HL-60/S4 treated with phorbol 12-myristate 13-acetate at 8.2 ng/mL for 4 days and 3 days (cell line): ENCODE data around the gene HOXD4.

Experiments
- in situ Hi-C: fragments of 300-500 bp; cut with MboI; formaldehyde crosslinking; loops from 2 replicates; pipeline ENCODE4 v1.15.0; 2022; ENCODE audit warnings: low sequenced_read_pairs

HOXD4 gene

DNA sequence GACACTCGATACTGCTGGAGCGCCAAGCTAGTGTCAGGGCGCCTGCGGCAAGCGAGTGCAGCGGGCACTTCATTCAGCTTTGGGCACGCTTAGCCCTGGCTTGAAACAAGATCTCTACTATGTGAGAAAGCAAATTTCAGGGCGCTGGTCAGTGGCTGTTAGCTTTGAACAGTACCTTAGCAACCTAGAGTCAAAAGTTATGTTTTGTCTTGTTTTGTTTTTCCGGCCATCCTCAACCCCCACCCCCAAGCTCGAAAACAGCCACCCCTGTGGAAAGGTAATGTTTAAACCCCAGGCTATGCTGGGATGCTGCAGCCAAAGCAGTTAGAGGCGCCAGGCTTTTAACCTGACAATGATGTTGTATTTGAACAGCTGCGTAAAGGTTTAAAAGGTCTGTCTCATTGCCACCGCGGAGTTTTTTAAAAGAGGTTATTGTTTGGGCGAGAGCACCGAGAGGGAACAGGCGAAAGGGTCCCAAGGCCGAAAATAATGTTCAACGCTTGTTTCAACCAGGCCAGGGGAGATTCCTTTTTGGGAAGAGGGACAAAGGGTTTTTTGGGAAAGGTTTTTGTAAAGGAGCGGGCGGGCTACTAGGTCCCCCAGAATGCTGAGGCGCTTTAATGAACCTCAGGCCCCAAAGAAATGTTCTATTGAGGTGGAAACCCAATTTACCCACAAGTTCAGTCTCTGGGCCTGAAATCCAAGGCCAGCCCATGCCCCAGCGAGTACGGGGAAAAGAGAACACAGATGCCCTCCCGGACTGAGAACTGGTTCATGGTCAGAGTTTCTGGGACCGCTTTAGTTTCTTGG is 37.0 kb upstream of the HOXD4 start:
- in situ Hi-C loops, result no loop called here

DNA sequence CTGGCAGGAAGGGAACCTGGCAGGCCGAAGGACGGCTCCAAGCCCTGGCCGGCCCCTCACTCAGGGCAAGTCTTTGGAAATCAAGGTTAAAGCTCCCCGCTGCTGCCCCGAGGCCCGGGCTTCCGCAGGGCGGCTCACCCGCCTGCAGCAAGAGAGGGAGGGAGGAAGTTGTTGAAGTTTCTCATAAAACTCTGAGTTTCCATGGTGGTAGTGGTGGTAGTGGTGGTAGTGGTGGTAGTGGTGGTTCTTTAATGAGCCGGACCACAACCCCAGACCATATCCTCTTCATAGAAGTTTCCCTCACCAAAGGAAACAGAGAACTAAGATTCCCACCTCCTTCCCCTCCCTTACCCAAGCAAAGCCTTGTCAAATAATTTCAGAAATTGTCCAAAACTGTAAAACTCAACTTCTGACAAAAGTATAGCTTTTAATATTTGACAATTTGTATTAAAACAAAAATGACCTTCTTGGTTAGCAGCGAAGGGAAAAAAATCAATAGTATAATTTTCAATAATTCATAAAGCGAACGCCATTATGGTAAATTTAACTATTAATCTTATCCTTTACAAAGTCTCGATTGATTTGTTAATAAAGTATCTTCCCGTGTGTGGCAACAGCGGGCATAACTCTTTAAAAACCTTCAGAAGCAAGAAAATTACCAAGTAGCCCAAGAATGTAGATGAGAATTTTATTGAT is 36.3 kb upstream of the HOXD4 start:
- in situ Hi-C loops, result no loop called here

GRCh38 chr2:176115883-176116813 is 35.2 kb upstream of the HOXD4 start, which contains the start of gene HOXD10:
Gene HOXD10 (plus strand): TSS chr2:176116778. CDS start chr2:176116834, 56 bp downstream.
- in situ Hi-C loops, result no loop called here

GRCh38 chr2:176117162-176117822 is 34.1 kb upstream of the HOXD4 start:
- in situ Hi-C loops, result no loop called here

GRCh38 chr2:176117823-176118371 is 33.5 kb upstream of the HOXD4 start:
- in situ Hi-C loops, result no loop called here

GRCh38 chr2:176118601-176119339 is 32.6 kb upstream of the HOXD4 start:
- in situ Hi-C loops, result no loop called here

- in situ Hi-C loops, result no loop called here
Measured at GRCh38 chr2:176120364-176121189, 30.8 kb upstream of the HOXD4 start.

DNA sequence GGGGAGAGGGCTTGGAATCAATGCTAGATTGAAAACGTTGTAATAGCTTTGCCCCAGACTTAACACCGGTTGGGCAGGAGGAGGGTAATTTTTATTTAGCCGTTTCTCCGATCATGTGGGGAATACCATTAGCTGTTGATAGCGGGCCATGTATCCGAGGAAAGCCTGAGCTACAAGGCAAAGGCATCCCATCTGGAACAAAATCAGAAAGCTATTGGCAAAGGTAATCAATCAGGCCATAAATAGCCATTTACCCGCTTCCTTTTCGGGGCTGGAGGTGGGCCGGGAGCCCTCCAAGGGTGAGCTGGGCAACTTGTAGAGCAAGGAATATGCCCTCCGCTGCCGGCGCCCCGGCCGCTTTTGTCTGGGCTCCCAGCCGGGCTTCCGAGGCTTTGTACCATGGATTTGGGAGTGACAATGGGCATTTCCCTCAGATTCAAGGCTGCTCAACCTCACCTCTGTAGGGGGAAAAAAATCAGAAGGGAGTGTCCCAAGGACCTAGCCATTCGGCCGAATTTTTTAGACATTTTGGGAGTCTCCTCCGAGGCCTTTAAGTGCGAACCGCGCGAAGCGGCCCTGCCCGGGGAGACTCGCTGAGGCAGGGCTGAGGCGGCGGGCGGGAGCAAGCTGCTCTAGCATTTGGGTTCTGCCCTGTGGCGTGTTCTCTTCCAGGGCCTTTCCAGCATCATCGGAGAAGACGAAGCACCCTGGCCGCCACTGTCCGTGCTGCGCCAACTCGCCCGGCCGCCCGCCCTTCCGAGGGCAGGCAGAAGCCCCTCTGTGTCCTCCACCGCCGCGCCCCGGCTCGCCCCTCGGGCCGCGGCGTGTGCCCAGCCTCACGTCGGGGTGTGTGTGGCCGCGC is 29.9 kb upstream of the HOXD4 start:
- in situ Hi-C loops, result no loop called here

- in situ Hi-C loops, result no loop called here
Measured at GRCh38 chr2:176122052-176122682, 29.2 kb upstream of the HOXD4 start.

DNA sequence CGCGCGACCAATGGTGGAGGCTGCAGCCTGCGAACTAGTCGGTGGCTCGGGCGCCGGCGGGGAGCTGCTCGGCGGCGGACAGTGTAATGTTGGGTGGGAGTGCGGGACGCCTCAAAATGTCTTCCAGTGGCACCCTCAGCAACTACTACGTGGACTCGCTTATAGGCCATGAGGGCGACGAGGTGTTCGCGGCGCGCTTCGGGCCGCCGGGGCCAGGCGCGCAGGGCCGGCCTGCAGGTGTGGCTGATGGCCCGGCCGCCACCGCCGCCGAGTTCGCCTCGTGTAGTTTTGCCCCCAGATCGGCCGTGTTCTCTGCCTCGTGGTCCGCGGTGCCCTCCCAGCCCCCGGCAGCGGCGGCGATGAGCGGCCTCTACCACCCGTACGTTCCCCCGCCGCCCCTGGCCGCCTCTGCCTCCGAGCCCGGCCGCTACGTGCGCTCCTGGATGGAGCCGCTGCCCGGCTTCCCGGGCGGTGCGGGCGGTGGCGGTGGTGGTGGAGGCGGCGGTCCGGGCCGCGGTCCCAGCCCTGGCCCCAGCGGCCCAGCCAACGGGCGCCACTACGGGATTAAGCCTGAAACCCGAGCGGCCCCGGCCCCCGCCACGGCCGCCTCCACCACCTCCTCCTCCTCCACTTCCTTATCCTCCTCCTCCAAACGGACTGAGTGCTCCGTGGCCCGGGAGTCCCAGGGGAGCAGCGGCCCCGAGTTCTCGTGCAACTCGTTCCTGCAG is 28.5 kb upstream of the HOXD4 start, which contains the start of gene HOXD9:
Gene HOXD9, plus strand, starts transcription at position 37 of the 728 bp plus-strand sequence. Its CDS starts 50 bp downstream, at position 87.
- in situ Hi-C loops, result no loop called here

GRCh38 chr2:176123411-176124109 is 27.8 kb upstream of the HOXD4 start:
- in situ Hi-C loops, result no loop called here

GRCh38 chr2:176124110-176124946 is 27.0 kb upstream of the HOXD4 start:
- in situ Hi-C loops, result no loop called here

DNA sequence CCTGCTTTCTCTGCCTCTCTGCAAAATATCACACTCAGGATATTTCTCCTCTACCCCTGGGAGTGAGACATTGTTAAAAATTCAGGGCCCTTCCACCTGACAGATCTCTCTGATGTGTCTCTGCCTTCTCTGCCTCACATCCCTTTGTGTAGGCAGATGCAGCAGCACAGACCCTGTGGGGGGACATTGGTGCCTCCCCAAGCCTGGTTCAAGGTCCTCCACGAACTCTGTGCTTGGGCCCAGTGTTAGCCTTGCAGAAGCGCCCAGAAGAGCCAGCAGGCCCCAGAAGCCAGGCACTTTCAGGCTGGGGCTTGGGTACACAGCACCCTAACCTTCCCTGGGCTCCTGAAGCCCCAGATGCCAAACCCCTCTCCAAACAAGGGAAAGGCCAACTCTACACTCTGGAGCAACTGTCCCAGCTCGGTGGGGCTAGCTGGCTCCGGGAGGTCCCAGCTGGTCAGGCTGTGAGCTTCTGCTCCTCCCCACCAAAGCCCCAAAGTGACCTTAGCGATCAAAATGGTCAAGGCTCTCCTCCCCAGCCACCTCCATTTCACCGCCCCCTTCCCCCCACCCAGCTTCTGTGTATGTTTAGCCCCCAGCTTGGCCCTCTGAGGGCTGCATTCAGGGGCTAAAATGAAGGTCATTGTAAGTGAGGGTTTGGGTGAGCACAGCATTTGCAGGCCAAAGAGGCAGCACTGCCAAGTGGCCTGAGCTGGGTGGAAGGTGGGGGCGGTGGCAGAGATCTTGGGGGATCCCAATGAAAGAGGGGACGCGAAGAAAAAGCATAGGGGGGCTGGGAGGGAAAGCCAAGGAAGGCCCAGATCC is 26.2 kb upstream of the HOXD4 start:
- in situ Hi-C loops, result loop anchor here (25.0 kb wide), 2 partner anchors 537 to 1012 kb away; no protein-coding TSS in a partner anchor

DNA sequence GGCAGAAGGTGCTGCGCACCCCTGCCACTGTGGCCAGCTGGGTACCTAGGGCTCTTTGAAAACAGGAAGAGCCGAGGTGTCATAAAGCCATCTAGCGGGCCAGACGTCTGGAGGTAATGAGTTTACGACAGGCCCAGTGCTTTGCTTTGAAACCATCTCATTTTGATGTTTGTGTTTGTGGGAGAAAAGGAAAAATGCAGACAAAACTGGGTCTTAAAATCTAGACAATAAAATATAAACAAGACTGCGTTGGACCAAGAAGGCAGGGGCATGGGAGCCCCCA is 25.6 kb upstream of the HOXD4 start:
- in situ Hi-C loops, result loop anchor here (25.0 kb wide), 2 partner anchors 537 to 1012 kb away; no protein-coding TSS in a partner anchor
